Colonic mucosa (tissue), 4 donors: ENCODE data around the gene UGGT1. TPM values are rescaled to one million over a fixed set of nuclear protein-coding genes. Genes with fewer than 3 reads are reported as not detected.

ENCODE experiments used
- DNase-seq: peaks from one replicate; pipeline ENCODE4 v3.0.0-alpha.2; 2020
- H3K27ac ChIP-seq: fragments of 200-600 bp; one replicate; pipeline ENCODE4 v1.8.0; 2021
- H3K27me3 ChIP-seq: fragments of 200-600 bp; one replicate; pipeline ENCODE4 v1.8.0; 2021
- H3K36me3 ChIP-seq: fragments of 200-600 bp; one replicate; pipeline ENCODE4 v1.8.0; 2021
- H3K4me1 ChIP-seq: fragments of 200-600 bp; one replicate; pipeline ENCODE4 v1.8.0; 2021; ENCODE audit warnings: mild to moderate bottlenecking
- H3K4me3 ChIP-seq: fragments of 200-600 bp; one replicate; pipeline ENCODE4 v1.8.0; 2021
- H3K9ac ChIP-seq, 2 donors: one replicate each; pipeline ENCODE4 v1.7.0; 2013; ENCODE audit warnings: control low read depth in 2 of 2, low read depth in 2 of 2, low read length in 2 of 2
- H3K9me3 ChIP-seq: fragments of 200-600 bp; one replicate; pipeline ENCODE4 v1.8.0; 2021
- intact Hi-C: fragments of 100-400 bp; cut with DNase I; formaldehyde crosslinking; loops from one replicate; pipeline ENCODE4 v1.14.1; 2022
- total RNA-seq, 2 donors: library from RNA; stranded (reverse); fragmentation: NEBNext Ultra II Directional in 1 of 2; extraction: Animal tissue kit (Norgen Biotek cat#: 25700) in 1 of 2; gene quantifications; one replicate each; pipeline ENCODE4 v1.2.1, GENCODE V29; 2021
- TF ChIP-seq, protein P1 (sequence below): fragments of 200-600 bp; IDR thresholded peaks from one replicate; pipeline ENCODE4 v1.8.0; 2022; ENCODE audit warnings: antibody characterized with exemption, mild to moderate bottlenecking
- donor health status: healthy.
- donor health status: DM: no; HTN: no; CAD: no.
- donor health status: DM: no; HTN: no; CAD: no.

UGGT1 gene
- total RNA-seq, 2 donors from 2014 or later: 41.7 to 56.0 TPM

DNA sequence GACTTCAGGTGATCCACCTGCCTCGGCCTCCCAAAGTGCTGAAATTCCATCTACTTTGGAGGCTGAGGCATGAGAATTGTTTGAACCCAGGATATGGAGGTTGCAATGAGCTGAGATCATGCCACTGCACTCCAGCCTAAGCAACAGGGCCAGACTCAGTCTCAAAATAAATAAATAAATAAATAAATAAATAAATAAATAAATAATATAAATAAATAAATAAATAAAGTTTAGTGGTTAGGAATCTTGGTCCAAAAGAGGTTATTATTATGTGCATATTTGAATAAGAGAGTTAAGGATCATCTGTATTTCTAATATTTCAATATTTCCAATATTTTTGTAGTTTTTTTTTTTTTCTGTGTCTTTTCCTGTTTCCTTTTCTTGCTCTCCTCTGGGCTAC lies 136.9 kb downstream of the UGGT1 start:
- no peak for DNase-seq
- Histone ChIP-seq H3K9ac (no peak overlapping the region), H3K4me3 (no peak overlapping the region), H3K36me3 (no peaks in the 10 kb centered on the region), H3K9me3 (no peaks in the 10 kb centered on the region), H3K27ac (no peak overlapping the region), H3K4me1 (no peaks in the 10 kb centered on the region), H3K27me3 (no peaks in the 10 kb centered on the region)
- TF ChIP-seq, protein P1, sequence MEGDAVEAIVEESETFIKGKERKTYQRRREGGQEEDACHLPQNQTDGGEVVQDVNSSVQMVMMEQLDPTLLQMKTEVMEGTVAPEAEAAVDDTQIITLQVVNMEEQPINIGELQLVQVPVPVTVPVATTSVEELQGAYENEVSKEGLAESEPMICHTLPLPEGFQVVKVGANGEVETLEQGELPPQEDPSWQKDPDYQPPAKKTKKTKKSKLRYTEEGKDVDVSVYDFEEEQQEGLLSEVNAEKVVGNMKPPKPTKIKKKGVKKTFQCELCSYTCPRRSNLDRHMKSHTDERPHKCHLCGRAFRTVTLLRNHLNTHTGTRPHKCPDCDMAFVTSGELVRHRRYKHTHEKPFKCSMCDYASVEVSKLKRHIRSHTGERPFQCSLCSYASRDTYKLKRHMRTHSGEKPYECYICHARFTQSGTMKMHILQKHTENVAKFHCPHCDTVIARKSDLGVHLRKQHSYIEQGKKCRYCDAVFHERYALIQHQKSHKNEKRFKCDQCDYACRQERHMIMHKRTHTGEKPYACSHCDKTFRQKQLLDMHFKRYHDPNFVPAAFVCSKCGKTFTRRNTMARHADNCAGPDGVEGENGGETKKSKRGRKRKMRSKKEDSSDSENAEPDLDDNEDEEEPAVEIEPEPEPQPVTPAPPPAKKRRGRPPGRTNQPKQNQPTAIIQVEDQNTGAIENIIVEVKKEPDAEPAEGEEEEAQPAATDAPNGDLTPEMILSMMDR: no peak
- intact Hi-C loops: no loop called here

DNA sequence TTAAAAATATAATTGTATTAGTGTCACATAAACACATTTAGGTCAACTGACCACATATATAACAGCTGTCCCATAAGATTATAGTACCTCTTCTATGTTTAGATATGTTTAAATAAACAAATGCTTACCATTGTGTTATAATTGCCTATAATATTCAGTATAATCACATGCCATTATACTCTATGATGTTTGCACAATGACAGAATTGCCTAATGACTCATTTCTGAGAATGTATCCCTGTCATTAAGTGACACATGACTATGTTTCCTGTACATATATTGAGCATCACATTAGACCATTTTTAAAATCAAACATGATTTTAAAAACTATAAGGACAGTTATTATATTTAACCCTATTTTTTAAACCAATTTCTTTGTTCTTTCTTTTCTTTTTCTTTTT lies 137.9 kb downstream of the UGGT1 start:
- H3K4me3 ChIP-seq: no peak overlapping the region
- TF ChIP-seq, protein P1: no peak
- intact Hi-C loops: no loop called here
- H3K27ac ChIP-seq: no peak overlapping the region
- H3K36me3 ChIP-seq: no peaks in the 10 kb centered on the region
- DNase-seq: no peak
- H3K4me1 ChIP-seq: no peaks in the 10 kb centered on the region
- H3K27me3 ChIP-seq: no peaks in the 10 kb centered on the region
- no peak overlapping the region for H3K9ac ChIP-seq
- no peaks in the 10 kb centered on the region for H3K9me3 ChIP-seq

DNA sequence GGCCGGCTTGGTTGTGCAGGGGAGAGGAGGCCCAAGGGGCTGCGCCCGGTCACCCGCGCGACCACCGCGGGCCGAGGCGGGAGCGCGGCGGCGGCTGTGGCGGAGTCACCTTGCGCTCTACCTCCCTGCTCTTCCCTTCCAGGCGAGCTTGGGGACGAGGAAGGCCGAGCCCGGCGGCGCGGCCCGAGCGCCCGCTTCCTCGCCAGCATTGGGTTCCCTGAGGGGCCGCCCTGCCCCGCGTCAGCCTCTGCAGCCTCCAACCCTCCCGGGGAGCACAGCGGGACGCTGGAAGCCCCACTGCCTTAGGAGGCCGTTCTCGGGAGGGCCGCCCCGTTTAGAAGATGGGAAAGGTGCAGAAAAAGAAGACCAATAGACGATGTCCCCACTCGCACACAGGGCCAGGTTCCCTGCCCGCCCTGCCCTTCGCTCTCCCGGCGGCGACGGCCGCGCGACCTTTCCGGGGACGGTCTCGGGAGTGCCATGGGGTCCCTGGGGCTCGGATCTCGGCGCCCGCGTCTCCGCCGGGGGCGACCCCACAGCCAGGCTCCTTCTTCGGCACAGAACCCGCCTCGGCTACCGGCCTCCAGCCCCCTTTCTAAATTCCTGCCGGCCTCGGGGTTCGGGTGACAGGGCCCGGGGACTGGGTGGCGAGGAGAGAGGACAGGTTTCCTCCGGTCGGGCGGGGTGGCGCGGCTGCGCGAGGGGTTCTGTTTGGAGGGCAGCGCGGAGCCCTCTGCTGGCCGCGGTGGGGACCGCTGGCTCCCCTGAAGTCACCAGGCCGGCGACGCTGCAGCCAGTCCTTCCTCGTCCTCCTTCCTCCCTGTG lies 142.2 kb downstream of the UGGT1 start:
- H3K27ac ChIP-seq: peak overlapping the region; percentile 70
- H3K9ac ChIP-seq: peak overlapping the region; percentile 38 to 83
- no peaks in the 10 kb centered on the region for H3K9me3 ChIP-seq
- H3K36me3 ChIP-seq: no peaks in the 10 kb centered on the region
- peak overlapping the region; percentile 60 for H3K4me3 ChIP-seq
- TF ChIP-seq, protein P1: peak; percentile 93
- peak; percentile 92 for DNase-seq
- no peaks in the 10 kb centered on the region for H3K4me1 ChIP-seq
- no peaks in the 10 kb centered on the region for H3K27me3 ChIP-seq
- intact Hi-C loops: loop anchor here (2.0 to 10.0 kb wide), 2 partner anchors 54 to 168 kb away; no protein-coding TSS in a partner anchor

GRCh38 chr2:128233790-128234395 lies 142.9 kb downstream of the UGGT1 start:
- intact Hi-C loops: loop anchor here (2.0 to 10.0 kb wide), 2 partner anchors 55 to 169 kb away; no protein-coding TSS in a partner anchor
- no peak overlapping the region for H3K9ac ChIP-seq
- no peaks in the 10 kb centered on the region for H3K4me1 ChIP-seq
- H3K27ac ChIP-seq: no peak overlapping the region
- peak overlapping the region; percentile 60 for H3K4me3 ChIP-seq
- DNase-seq: no peak
- TF ChIP-seq, protein P1: no peak
- no peaks in the 10 kb centered on the region for H3K36me3 ChIP-seq
- no peaks in the 10 kb centered on the region for H3K27me3 ChIP-seq
- no peaks in the 10 kb centered on the region for H3K9me3 ChIP-seq

- Histone ChIP-seq H3K36me3 (no peaks in the 10 kb centered on the region), H3K4me1 (no peaks in the 10 kb centered on the region), H3K4me3 (no peak overlapping the region), H3K27ac (no peak overlapping the region), H3K27me3 (no peaks in the 10 kb centered on the region), H3K9me3 (no peaks in the 10 kb centered on the region), H3K9ac (no peak overlapping the region)
- intact Hi-C loops: loop anchor here (10.0 kb wide), 1 partner anchor 170 kb away; no protein-coding TSS in a partner anchor
- TF ChIP-seq, protein P1: no peak
- no peak for DNase-seq
Measured at GRCh38 chr2:128234613-128235012, 143.6 kb downstream of the UGGT1 start.
